ENCODE data around the gene TMEM156.
"Not testable (repeated sequence)": the region's sequence is repeated elsewhere in the genome, so short reads cannot be mapped to it uniquely, and the experiment has no call there.

The TMEM156 gene

GRCh38 chr4:39043058-39043860, 11.1 kb upstream of the TMEM156 start:
- DNase-seq = no peak

DNA sequence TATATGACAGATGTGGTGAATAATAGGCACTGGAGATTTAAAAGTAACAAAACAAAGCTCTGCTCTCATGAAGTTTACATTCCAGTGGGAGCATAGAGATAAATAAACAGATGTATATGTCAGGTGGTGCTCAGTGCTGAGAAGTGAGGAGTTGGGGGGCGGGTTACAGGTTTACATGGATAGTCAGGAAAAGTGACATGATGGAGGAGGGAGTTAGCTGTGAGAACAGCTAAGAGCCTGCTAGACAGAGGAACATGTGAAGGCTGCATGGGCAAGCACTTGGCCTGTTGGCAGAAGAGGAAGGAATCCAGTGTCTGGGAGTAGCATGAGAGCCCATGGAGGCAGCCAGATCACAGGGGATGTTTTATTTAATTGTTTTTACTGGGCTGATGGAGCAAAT, 10.2 kb upstream of the TMEM156 start:
- DNase-seq = no peak

DNA sequence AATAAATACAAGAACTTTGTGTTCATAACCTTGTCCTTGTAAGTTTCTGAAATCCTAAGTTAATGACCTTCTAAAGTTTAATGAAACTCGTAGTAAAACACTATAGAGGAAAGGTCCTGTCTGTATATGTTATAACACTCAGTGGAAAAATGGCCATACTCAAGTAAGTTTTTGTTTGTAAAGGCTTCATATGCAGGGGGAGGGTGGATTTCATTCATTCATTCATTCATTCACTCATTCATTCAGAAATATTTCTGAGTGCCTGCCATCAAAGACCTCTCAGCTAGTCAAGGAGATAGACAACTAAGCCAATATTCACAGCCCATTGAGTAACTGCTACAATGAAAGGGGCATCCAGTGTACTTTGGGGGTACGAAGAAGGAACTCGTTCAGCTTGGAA, 6.9 kb upstream of the TMEM156 start:
- DNase-seq = no peak

- DNase-seq = no peak
Observed at GRCh38 chr4:39037941-39038340, 5.7 kb upstream of the TMEM156 start.

DNA sequence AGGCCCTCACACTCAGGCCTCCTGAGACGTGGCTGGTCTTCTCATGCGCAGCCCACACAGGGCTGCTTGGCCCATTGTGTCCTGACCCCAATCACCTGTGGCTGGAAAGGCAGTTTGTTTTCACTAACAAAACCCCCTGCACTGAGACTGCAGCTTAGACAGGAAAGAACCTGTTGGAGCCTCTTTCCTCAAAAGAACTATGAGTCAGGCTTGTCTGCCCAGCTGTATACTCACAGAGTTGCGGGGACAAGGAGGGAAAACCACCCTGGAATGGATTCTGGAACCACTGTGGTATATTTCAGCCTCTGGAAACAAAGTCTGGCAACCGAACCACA, 5.2 kb upstream of the TMEM156 start:
- DNase-seq = no peak

DNA sequence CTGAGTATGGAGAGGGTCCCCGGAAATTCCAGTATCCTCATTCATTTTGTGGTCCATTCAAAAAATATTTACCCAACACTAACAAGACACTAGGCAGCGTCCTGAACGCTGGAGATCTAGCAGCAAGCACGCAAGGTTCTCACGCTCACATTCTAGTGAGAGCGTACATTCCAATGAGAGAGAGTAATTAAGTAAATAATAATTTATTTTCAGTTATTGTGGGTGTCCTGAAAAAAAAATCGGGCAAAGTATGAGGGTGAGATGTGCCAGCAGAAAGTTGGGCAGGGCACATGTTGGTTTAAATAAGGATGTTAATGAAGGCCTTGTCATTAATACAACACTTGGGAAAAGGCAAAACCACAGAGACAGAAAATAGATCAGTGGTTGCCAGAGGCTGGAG, 4.0 kb upstream of the TMEM156 start:
- no peak for DNase-seq

GRCh38 chr4:39031590-39032020, 604 bp downstream of the TMEM156 start:
- DNase-seq = not testable (repeated sequence)

DNA sequence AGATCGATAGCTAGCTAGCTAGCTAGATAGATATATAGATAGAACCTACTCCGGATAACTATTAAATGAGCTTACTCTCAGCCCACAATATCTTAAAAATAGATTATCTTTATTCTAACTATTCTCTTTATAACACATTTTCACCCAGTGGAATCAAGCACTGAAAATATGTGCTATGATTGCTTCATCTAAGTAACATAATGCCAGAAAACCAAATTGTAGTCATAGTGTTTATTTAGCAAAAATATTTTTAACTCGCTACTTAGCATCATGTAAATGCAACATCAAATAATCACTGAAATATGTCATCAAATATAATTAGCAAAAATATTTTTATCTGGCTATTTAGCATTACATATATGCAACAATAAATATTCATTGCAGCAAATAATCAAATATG, 1.5 kb downstream of the TMEM156 start:
- no peak for DNase-seq

DNA sequence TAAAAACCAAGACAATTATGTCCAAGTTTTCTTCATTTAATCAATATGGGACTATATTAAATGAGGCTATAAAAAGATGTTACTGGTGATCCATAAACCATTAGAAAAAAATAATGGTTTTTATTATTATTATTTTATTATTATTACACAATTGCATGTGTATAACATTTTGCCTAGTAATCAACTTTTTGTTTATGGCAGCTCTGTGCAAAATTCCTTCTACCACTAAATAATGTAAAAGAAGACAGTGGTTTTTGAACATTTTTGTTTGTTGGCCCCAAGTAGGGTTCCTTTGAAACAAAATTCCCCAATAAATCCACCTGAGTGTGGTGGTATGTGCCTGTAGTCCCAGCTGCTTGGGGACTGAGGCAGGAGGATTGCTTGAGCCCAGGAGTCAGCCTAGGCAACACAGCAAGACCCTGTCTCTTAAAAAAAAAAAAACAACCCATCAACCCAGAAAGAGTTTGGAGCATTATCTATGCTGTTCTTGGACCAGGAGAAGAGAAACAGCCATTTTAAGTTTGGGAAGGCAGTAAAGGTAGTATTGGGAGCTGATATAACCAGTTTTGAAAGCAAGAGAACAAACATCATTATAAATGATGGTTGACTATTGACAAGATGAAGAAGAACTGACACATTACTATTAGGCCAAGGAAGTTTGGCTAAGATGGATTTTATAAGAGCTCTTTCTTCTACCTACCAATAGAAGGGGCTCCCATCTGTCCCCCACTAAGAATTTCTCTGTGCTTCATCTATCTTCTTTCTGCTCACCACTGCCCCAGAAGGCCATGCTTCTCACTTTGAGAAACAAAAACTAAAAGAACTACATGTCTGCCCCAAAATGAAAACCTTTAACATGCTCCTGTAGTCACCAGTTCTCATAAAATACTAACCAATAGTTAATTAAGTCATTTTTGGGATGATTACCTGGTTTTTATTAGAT, 2.2 kb downstream of the TMEM156 start:
- no peak for DNase-seq

DNA sequence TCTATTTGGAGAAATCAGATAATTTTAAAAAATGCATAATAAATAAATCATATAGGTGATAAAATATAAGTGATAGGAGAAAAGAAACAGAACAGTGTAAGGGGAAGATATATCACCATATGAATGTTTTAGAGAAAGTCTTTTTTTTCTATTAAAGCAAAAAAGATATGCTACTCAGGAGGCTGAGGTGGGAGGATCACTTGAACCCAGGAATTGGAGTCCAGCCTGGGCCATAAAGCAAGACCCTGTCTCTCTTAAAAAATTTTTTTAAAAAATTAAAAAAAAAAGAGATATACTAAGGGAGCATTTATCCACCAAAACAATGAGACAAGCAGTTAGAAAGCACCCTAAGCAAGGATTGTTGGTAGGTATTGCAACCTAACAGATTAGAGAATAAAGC, 6.1 kb downstream of the TMEM156 start:
- DNase-seq = no peak

DNA sequence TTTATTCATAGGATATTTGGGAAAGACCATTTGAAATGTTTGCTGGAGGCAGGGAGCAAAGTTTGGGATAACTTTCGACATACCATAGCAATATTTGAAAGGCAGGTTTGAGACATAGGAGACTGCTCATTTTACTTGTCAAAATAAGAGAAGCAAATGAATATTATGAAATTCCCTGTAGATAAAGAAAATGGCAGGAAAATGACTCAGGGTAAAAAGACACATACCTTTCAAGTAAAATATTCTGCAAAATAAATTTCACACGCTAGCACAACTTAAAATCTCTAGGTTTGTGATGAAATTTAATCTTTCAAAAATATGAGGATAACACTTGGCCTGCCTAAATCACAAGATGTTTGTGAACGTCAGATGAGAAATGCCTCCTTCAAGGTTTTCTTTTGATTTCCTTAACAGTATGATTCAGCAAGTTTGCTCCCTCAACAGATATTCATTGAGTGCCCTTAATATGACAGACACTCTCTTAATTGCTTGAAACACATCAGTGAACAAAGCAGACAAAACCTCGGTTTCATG, 6.6 kb downstream of the TMEM156 start:
- no peak for DNase-seq

GRCh38 chr4:39024311-39024865, 7.8 kb downstream of the TMEM156 start:
- no peak for DNase-seq

DNA sequence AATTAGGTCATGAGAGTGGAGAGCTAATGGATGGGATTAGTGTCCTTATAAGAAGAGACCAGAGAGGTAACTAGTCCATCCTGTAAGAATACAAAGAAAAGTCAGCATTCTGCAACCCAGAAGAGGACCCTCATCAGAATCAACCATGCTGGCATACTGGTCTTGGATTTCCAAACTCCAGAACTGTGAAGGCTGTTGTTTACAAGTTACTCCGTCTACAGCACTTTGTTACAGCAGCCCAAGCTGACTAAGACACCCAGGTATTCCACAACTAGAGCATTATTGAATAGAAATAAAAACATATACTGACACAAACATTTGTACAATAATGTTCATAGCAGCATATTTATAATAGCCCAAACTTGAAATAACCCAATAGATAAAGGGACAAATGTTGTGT, 9.2 kb downstream of the TMEM156 start:
- no peak for DNase-seq

- DNase-seq = no peak
Observed at GRCh38 chr4:39022241-39022640, 10.0 kb downstream of the TMEM156 start.

GRCh38 chr4:39021631-39022030, 10.6 kb downstream of the TMEM156 start:
- DNase-seq = no peak

- no peak for DNase-seq
Observed at GRCh38 chr4:39020130-39020529, 12.1 kb downstream of the TMEM156 start.

DNA sequence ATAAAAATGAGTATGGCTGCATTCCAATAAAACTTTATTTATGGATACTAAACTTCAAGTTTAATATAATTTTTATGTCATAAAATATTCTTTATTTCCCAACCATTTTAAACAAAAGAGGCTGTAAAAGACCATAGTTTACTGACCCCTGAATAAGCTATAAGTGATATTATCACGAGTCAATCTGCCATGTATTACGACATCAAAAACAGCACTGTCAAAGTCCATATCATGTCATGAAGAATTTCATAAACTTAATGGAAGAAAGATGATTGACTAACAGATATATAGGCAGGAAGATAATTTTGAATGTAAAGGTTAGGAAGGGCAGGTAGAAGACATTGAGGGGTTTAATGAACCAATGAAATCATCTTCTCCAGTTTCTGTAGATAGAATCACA, 18.2 kb downstream of the TMEM156 start:
- DNase-seq = no peak

DNA sequence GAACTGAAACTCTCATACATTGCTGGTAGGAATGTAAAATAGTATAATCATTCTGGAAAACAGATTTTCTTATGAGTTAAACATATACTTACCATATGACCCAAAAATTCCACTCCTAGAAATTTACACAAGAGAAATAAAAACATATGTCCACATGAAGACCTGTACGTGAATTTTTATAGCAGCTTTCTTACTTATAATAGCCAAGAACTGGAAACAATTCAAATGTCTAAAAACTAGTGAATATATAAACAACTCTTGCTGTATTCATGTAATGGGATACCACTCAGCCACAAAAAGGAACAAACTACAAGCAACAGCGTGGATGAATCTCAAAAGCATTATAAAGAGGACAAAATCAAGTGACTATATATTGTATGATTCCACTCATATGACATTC, 27.5 kb downstream of the TMEM156 start:
- DNase-seq = no peak

DNA sequence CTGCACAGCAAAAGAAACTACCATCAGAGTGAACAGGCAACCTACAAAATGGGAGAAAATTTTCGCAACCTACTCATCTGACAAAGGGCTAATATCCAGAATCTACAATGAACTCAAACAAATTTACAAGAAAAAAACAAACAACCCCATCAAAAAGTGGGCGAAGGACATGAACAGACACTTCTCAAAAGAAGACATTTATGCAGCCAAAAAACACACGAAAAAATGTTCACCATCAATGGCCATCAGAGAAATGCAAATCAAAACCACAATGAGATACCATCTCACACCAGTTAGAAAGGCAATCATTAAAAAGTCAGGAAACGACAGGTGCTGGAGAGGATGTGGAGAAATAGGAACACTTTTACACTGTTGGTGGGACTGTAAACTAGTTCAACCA, 30.2 kb downstream of the TMEM156 start:
- DNase-seq = not testable (repeated sequence)

GRCh38 chr4:38995660-38996005, 36.6 kb downstream of the TMEM156 start:
- DNase-seq = no peak

DNA sequence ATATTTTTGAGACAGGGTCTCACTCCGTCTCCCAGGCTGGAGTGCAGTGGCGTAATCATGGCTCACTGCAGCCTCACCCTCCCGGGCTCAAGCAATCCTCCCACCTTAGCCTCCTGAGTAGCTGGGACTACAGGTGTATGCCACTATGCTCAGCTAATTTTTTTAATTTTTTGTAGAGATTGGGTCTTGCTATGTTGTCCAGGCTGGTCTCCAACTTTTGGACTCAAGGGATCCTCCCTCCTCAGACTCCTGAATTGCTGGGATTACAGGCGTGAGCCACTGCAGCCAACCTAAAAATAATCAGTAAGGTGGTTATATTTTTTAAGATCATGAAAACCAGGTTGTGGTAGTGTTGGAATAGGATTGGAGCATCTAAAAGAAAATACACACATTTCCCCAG, 38.1 kb downstream of the TMEM156 start:
- no peak for DNase-seq

- no peak for DNase-seq
Observed at GRCh38 chr4:38993683-38994082, 38.5 kb downstream of the TMEM156 start.

GRCh38 chr4:38990241-38990640, 42.0 kb downstream of the TMEM156 start:
- DNase-seq = no peak

GRCh38 chr4:38989487-38989886, 42.7 kb downstream of the TMEM156 start:
- no peak for DNase-seq
